Measurements from ENCODE around the gene MPV17L2. TPM values are rescaled to one million over a fixed set of nuclear protein-coding genes. Genes with fewer than 3 reads are reported as not detected.

Gene MPV17L2
- total RNA-seq, result 4.4 and 7.6 TPM in 2 replicates

GRCh38 chr19:18192673-18193387, at the start of gene MPV17L2:
Gene MPV17L2, plus strand, starts transcription at chr19:18193218. Its CDS starts 64 bp downstream, at chr19:18193282.

GRCh38 chr19:18152817-18153555, 40.0 kb upstream of the MPV17L2 start, which contains the start of gene PIK3R2:
Gene PIK3R2, plus strand, starts transcription at chr19:18153163. Its CDS starts 2,717 bp downstream, at chr19:18155880.

GRCh38 chr19:18173572-18174288, 19.3 kb upstream of the MPV17L2 start, which contains the start of gene IFI30:
Gene IFI30, plus strand, starts transcription at chr19:18173813. Its CDS starts 29 bp downstream, at chr19:18173842.

GRCh38 chr19:18203863-18204393, 10.9 kb downstream of the MPV17L2 start, which contains the start of gene RAB3A:
Gene RAB3A, minus strand, starts transcription at chr19:18204042. Its CDS starts 1,302 bp downstream, at chr19:18202740.

GRCh38 chr19:18225702-18226468, 32.9 kb downstream of the MPV17L2 start, which contains the start of gene PDE4C:
Gene PDE4C, minus strand, starts transcription at chr19:18226438. Its CDS starts 23 bp downstream, at chr19:18226415.

Other genes starting within 250 kb of the MPV17L2 start
- gene KCNN1, start 226.1 kb upstream of the MPV17L2 start, total RNA-seq, result 0.03 TPM in 1 of 2 replicates, not detected in the other
- 11.0 and 15.1 TPM in 2 replicates for gene ARRDC2, start 185.0 kb upstream of the MPV17L2 start, total RNA-seq
- 0.33 and 0.36 TPM in 2 replicates for gene IL12RB1, start 106.3 kb upstream of the MPV17L2 start, total RNA-seq
- gene MAST3, start 95.4 kb upstream of the MPV17L2 start, total RNA-seq, result 8.4 and 8.5 TPM in 2 replicates
- 32.0 and 55.7 TPM in 2 replicates for gene PIK3R2, start 40.1 kb upstream of the MPV17L2 start, total RNA-seq
- 21.5 and 30.6 TPM in 2 replicates for gene IFI30, start 19.4 kb upstream of the MPV17L2 start, total RNA-seq
- gene RAB3A, start 10.8 kb downstream of the MPV17L2 start, total RNA-seq, result 8.6 and 10.4 TPM in 2 replicates
- 4.5 and 21.3 TPM in 2 replicates for gene PDE4C, start 33.2 kb downstream of the MPV17L2 start, total RNA-seq
- gene IQCN, start 81.2 kb downstream of the MPV17L2 start, total RNA-seq, result 0.33 and 1.1 TPM in 2 replicates
- gene JUND, start 88.4 kb downstream of the MPV17L2 start, total RNA-seq, result 146 and 216 TPM in 2 replicates
- gene LSM4, start 129.9 kb downstream of the MPV17L2 start, total RNA-seq, result 85.4 and 90.5 TPM in 2 replicates
- gene PGPEP1, start 147.4 kb downstream of the MPV17L2 start, total RNA-seq, result 53.4 and 53.7 TPM in 2 replicates
- gene GDF15, start 192.9 kb downstream of the MPV17L2 start, total RNA-seq, result 78.5 and 124 TPM in 2 replicates
- 0.07 TPM in 2 replicates for gene LRRC25, start 204.4 kb downstream of the MPV17L2 start, total RNA-seq
- 50.0 and 70.0 TPM in 2 replicates for gene SSBP4, start 226.2 kb downstream of the MPV17L2 start, total RNA-seq
- gene ISYNA1, start 244.9 kb downstream of the MPV17L2 start, total RNA-seq, result 16.9 and 63.8 TPM in 2 replicates